SK-N-SH treated with all-trans-retinoic acid at 6 μM for 48 hours (cell line): ENCODE measurements around the gene CHCHD1.
"Not testable (repeated sequence)": the region's sequence is repeated elsewhere in the genome, so short reads cannot be mapped to it uniquely, and the experiment has no call there.

ENCODE experiments used
- CSDC2 ChIP-seq: fragments of 250-450 bp; sonication (Bioruptor Pico); IDR thresholded peaks from 2 replicates; pipeline ENCODE4 v1.5.0; 2020; ENCODE audit warnings: mild to moderate bottlenecking, moderate library complexity
- ESRRG ChIP-seq: fragments of 250-450 bp; sonication (Bioruptor Pico); IDR thresholded peaks from 2 replicates; pipeline ENCODE4 v1.6.1; 2021; ENCODE audit warnings: mild to moderate bottlenecking
- GLIS3 ChIP-seq: fragments of 250-450 bp; sonication (Bioruptor Pico); IDR thresholded peaks from 2 replicates; pipeline ENCODE4 v1.5.0; 2020; ENCODE audit warnings: mild to moderate bottlenecking, moderate library complexity
- PATZ1 ChIP-seq: fragments of 250-450 bp; sonication (Bioruptor Pico); IDR thresholded peaks from 2 replicates; pipeline ENCODE4 v1.8.0; 2020; ENCODE audit warnings: mild to moderate bottlenecking, moderate library complexity, borderline replicate concordance
- POU6F1 ChIP-seq: fragments of 250-450 bp; sonication (Bioruptor Pico); IDR thresholded peaks from 2 replicates; pipeline ENCODE4 v1.8.0; 2021; ENCODE audit warnings: low read depth, mild to moderate bottlenecking, moderate library complexity, borderline replicate concordance
- PPARA ChIP-seq: fragments of 250-450 bp; sonication (Bioruptor Pico); IDR thresholded peaks from 2 replicates; pipeline ENCODE4 v1.5.0; 2020; ENCODE audit warnings: mild to moderate bottlenecking, borderline replicate concordance
- TCF4 ChIP-seq: fragments of 250-450 bp; sonication (Bioruptor Pico); IDR thresholded peaks from 2 replicates; pipeline ENCODE4 v1.8.0; 2021; ENCODE audit warnings: mild to moderate bottlenecking, moderate library complexity, borderline replicate concordance
- TSHZ2 ChIP-seq: fragments of 250-450 bp; sonication (Bioruptor Pico); IDR thresholded peaks from 2 replicates; pipeline ENCODE4 v1.5.0; 2020; ENCODE audit warnings: mild to moderate bottlenecking, moderate library complexity
- ZC3H10 ChIP-seq: fragments of 250-450 bp; sonication (Bioruptor Pico); IDR thresholded peaks from 2 replicates; pipeline ENCODE4 v1.5.1; 2021; ENCODE audit warnings: mild to moderate bottlenecking, moderate library complexity
- ZFP3 ChIP-seq: fragments of 250-450 bp; sonication (Bioruptor Pico); IDR thresholded peaks from 2 replicates; pipeline ENCODE4 v1.5.0; 2020; ENCODE audit warnings: mild to moderate bottlenecking, moderate library complexity
- ZNF565 ChIP-seq: fragments of 450-650 bp; formaldehyde crosslinking; conservative IDR thresholded peaks from 2 replicates; pipeline ENCODE4 v1.5.0; 2020; ENCODE audit warnings: low read depth, mild to moderate bottlenecking, moderate library complexity
- ZNF8 ChIP-seq: fragments of 450-650 bp; formaldehyde crosslinking; IDR thresholded peaks from 2 replicates; pipeline ENCODE4 v1.5.0; 2020; ENCODE audit warnings: mild to moderate bottlenecking, moderate library complexity

GRCh38 chr10:73787031-73787800 lies 5.4 kb downstream of the CHCHD1 start:
- not testable (repeated sequence) for TF ChIP-seq ZC3H10 (CRISPR knock-in tag); GLIS3 (CRISPR knock-in tag); CSDC2 (CRISPR knock-in tag); ZNF8 (CRISPR knock-in tag); ZNF565; PATZ1 (CRISPR knock-in tag); POU6F1; ESRRG (CRISPR knock-in tag); TCF4 (CRISPR knock-in tag); ZFP3 (CRISPR knock-in tag); PPARA (CRISPR knock-in tag); TSHZ2 (CRISPR knock-in tag)
